Heart left ventricle (tissue), 13 donors: ENCODE results near the gene NHLRC4.

Experiments
- CTCF ChIP-seq, 12 donors: fragments of 200-600 bp; sonication (generic) in 4 of 12; IDR thresholded peaks; one replicate each; pipeline versions ENCODE4 v1.5.0 to v1.8.0; 2018 to 2022; ENCODE audit warnings: antibody characterized with exemption in 12 of 12, mild to moderate bottlenecking in 5 of 12
- POLR2A ChIP-seq, 2 donors: fragments of 450-650 bp; IDR thresholded peaks; one replicate each; pipeline ENCODE4 v1.6.1; 2017; ENCODE audit warnings: antibody characterized with exemption in 2 of 2, mild to moderate bottlenecking in 2 of 2, moderate library complexity in 2 of 2
- donor health status: ischemic (EF 13 %, LVEDD 7.1; RV severe dilation, severe dysfunction).
- donor health status: DM: no; HTN: yes; CAD: no.
- donor health status: DM: no; HTN: no; CAD: no.
- donor health status: ischemic (EF 25% LVEDD 6.9; RV normal size, moderate dysfunction).
- donor health status: ischemic (EF 25% LVEDD 5.7; RV mildly dilated, moderate dysfunction).
- donor health status: ischemic (EF 35%, LVEDD 5.7; RV mildly dilated, moderate dysfunction).
- donor health status: nonischemic (EF 11% LVEDD 7.7; RV severe dilation, severe dysfunction).
- donor health status: DM: yes; HTN: yes; CAD: no.
- donor health status: PGD.
- donor health status: ischemic (EF 29% LVEDD 5.4; RV normal size, mild dysfunction).
- donor health status: nonischemic (EF 23%, LVEDD 6.1; RV moderate dilation, normal function).

GRCh38 chr16:595942-596735 lies 29.3 kb downstream of the NHLRC4 start:
- TF ChIP-seq CTCF (IDR thresholded peaks at IDR 0.05) (no peak), POLR2A (IDR thresholded peaks at IDR 0.05) (no peak)
